Measurements from ENCODE around the gene DMBT1.

The DMBT1 gene

GRCh38 chr10:122663516-122664130 is 103.1 kb downstream of the DMBT1 start:
- no peak overlapping the region for H3K27ac ChIP-seq (ENCODE audit: low read depth, low read length)
- no peak overlapping the region for H3K4me3 ChIP-seq (ENCODE audit: low read depth in 1 of 5, low read length in 5 of 5)
- no peaks in the 10 kb centered on the region for H3K36me3 ChIP-seq (ENCODE audit: control insufficient read depth in 5 of 5, insufficient read depth in 5 of 5, low read length in 5 of 5)
- no peak overlapping the region for H3K9ac ChIP-seq (ENCODE audit: low read length in 5 of 5)
- no peaks in the 10 kb centered on the region for H3K4me1 ChIP-seq (ENCODE audit: control insufficient read depth in 5 of 5, insufficient read depth in 5 of 5, low read length in 5 of 5)
- H3K27me3 ChIP-seq (ENCODE audit: control insufficient read depth in 5 of 5, insufficient read depth in 4 of 5, low read length in 5 of 5): peaks cover 0 to 7% (median 0%) of the 10 kb centered on the region in 5 donors
- H3K9me3 ChIP-seq (ENCODE audit: control insufficient read depth in 5 of 5, low read length in 5 of 5): no peaks in the 10 kb centered on the region

- Histone ChIP-seq H3K9ac (ENCODE audit: low read length in 5 of 5) (no peak overlapping the region), H3K27me3 (ENCODE audit: control insufficient read depth in 5 of 5, insufficient read depth in 4 of 5, low read length in 5 of 5) (peaks cover 0 to 7% (median 0%) of the 10 kb centered on the region in 5 donors), H3K36me3 (ENCODE audit: control insufficient read depth in 5 of 5, insufficient read depth in 5 of 5, low read length in 5 of 5) (no peaks in the 10 kb centered on the region), H3K4me3 (ENCODE audit: low read depth in 1 of 5, low read length in 5 of 5) (no peak overlapping the region), H3K9me3 (ENCODE audit: control insufficient read depth in 5 of 5, low read length in 5 of 5) (no peaks in the 10 kb centered on the region), H3K4me1 (ENCODE audit: control insufficient read depth in 5 of 5, insufficient read depth in 5 of 5, low read length in 5 of 5) (no peaks in the 10 kb centered on the region), H3K27ac (ENCODE audit: low read depth, low read length) (no peak overlapping the region)
Observed at GRCh38 chr10:122664501-122664900, 103.9 kb downstream of the DMBT1 start.

- Histone ChIP-seq H3K36me3 (ENCODE audit: control insufficient read depth in 5 of 5, insufficient read depth in 5 of 5, low read length in 5 of 5) (no peaks in the 10 kb centered on the region), H3K9ac (ENCODE audit: low read length in 5 of 5) (no peak overlapping the region), H3K27me3 (ENCODE audit: control insufficient read depth in 5 of 5, insufficient read depth in 4 of 5, low read length in 5 of 5) (peaks cover 0 to 7% (median 0%) of the 10 kb centered on the region in 5 donors), H3K27ac (ENCODE audit: low read depth, low read length) (no peak overlapping the region), H3K9me3 (ENCODE audit: control insufficient read depth in 5 of 5, low read length in 5 of 5) (no peaks in the 10 kb centered on the region), H3K4me3 (ENCODE audit: low read depth in 1 of 5, low read length in 5 of 5) (no peak overlapping the region), H3K4me1 (ENCODE audit: control insufficient read depth in 5 of 5, insufficient read depth in 5 of 5, low read length in 5 of 5) (no peaks in the 10 kb centered on the region)
Observed at GRCh38 chr10:122665329-122665860, 104.8 kb downstream of the DMBT1 start.

GRCh38 chr10:122665946-122666345 is 105.4 kb downstream of the DMBT1 start:
- no peak overlapping the region for H3K27ac ChIP-seq (ENCODE audit: low read depth, low read length)
- H3K27me3 ChIP-seq (ENCODE audit: control insufficient read depth in 5 of 5, insufficient read depth in 4 of 5, low read length in 5 of 5): peaks cover 0 to 7% (median 0%) of the 10 kb centered on the region in 5 donors
- no peaks in the 10 kb centered on the region for H3K36me3 ChIP-seq (ENCODE audit: control insufficient read depth in 5 of 5, insufficient read depth in 5 of 5, low read length in 5 of 5)
- H3K4me3 ChIP-seq (ENCODE audit: low read depth in 1 of 5, low read length in 5 of 5): no peak overlapping the region
- H3K9ac ChIP-seq (ENCODE audit: low read length in 5 of 5): no peak overlapping the region
- H3K4me1 ChIP-seq (ENCODE audit: control insufficient read depth in 5 of 5, insufficient read depth in 5 of 5, low read length in 5 of 5): no peaks in the 10 kb centered on the region
- H3K9me3 ChIP-seq (ENCODE audit: control insufficient read depth in 5 of 5, low read length in 5 of 5): no peaks in the 10 kb centered on the region

GRCh38 chr10:122669045-122669444 is 108.5 kb downstream of the DMBT1 start:
- H3K27ac ChIP-seq (ENCODE audit: low read depth, low read length): no peak overlapping the region
- H3K27me3 ChIP-seq (ENCODE audit: control insufficient read depth in 5 of 5, insufficient read depth in 4 of 5, low read length in 5 of 5): peaks cover 0 to 8% (median 5%) of the 10 kb centered on the region in 5 donors
- no peaks in the 10 kb centered on the region for H3K9me3 ChIP-seq (ENCODE audit: control insufficient read depth in 5 of 5, low read length in 5 of 5)
- no peaks in the 10 kb centered on the region for H3K4me1 ChIP-seq (ENCODE audit: control insufficient read depth in 5 of 5, insufficient read depth in 5 of 5, low read length in 5 of 5)
- H3K9ac ChIP-seq (ENCODE audit: low read length in 5 of 5): no peak overlapping the region
- no peak overlapping the region for H3K4me3 ChIP-seq (ENCODE audit: low read depth in 1 of 5, low read length in 5 of 5)
- H3K36me3 ChIP-seq (ENCODE audit: control insufficient read depth in 5 of 5, insufficient read depth in 5 of 5, low read length in 5 of 5): no peaks in the 10 kb centered on the region

GRCh38 chr10:122669842-122670241 is 109.3 kb downstream of the DMBT1 start:
- Histone ChIP-seq H3K4me1 (ENCODE audit: control insufficient read depth in 5 of 5, insufficient read depth in 5 of 5, low read length in 5 of 5) (peaks cover 0 to 3% (median 0%) of the 10 kb centered on the region in 5 donors), H3K4me3 (ENCODE audit: low read depth in 1 of 5, low read length in 5 of 5) (no peak overlapping the region), H3K9ac (ENCODE audit: low read length in 5 of 5) (no peak overlapping the region), H3K36me3 (ENCODE audit: control insufficient read depth in 5 of 5, insufficient read depth in 5 of 5, low read length in 5 of 5) (no peaks in the 10 kb centered on the region), H3K27me3 (ENCODE audit: control insufficient read depth in 5 of 5, insufficient read depth in 4 of 5, low read length in 5 of 5) (peaks cover 0 to 6% (median 0%) of the 10 kb centered on the region in 5 donors), H3K27ac (ENCODE audit: low read depth, low read length) (no peak overlapping the region), H3K9me3 (ENCODE audit: control insufficient read depth in 5 of 5, low read length in 5 of 5) (no peaks in the 10 kb centered on the region)

GRCh38 chr10:122671355-122671754 is 110.8 kb downstream of the DMBT1 start:
- H3K9ac ChIP-seq (ENCODE audit: low read length in 5 of 5): no peak overlapping the region
- H3K4me1 ChIP-seq (ENCODE audit: control insufficient read depth in 5 of 5, insufficient read depth in 5 of 5, low read length in 5 of 5): peaks cover 0 to 3% (median 0%) of the 10 kb centered on the region in 5 donors
- H3K36me3 ChIP-seq (ENCODE audit: control insufficient read depth in 5 of 5, insufficient read depth in 5 of 5, low read length in 5 of 5): no peaks in the 10 kb centered on the region
- no peak overlapping the region for H3K4me3 ChIP-seq (ENCODE audit: low read depth in 1 of 5, low read length in 5 of 5)
- H3K9me3 ChIP-seq (ENCODE audit: control insufficient read depth in 5 of 5, low read length in 5 of 5): no peaks in the 10 kb centered on the region
- H3K27me3 ChIP-seq (ENCODE audit: control insufficient read depth in 5 of 5, insufficient read depth in 4 of 5, low read length in 5 of 5): peaks cover 0 to 6% (median 3%) of the 10 kb centered on the region in 5 donors
- H3K27ac ChIP-seq (ENCODE audit: low read depth, low read length): no peak overlapping the region

GRCh38 chr10:122672655-122673054 is 112.1 kb downstream of the DMBT1 start:
- Histone ChIP-seq H3K4me3 (ENCODE audit: low read depth in 1 of 5, low read length in 5 of 5) (no peak overlapping the region), H3K27me3 (ENCODE audit: control insufficient read depth in 5 of 5, insufficient read depth in 4 of 5, low read length in 5 of 5) (peaks cover 0 to 6% (median 3%) of the 10 kb centered on the region in 5 donors), H3K4me1 (ENCODE audit: control insufficient read depth in 5 of 5, insufficient read depth in 5 of 5, low read length in 5 of 5) (peaks cover 0 to 3% (median 0%) of the 10 kb centered on the region in 5 donors), H3K27ac (ENCODE audit: low read depth, low read length) (no peak overlapping the region), H3K9ac (ENCODE audit: low read length in 5 of 5) (no peak overlapping the region), H3K9me3 (ENCODE audit: control insufficient read depth in 5 of 5, low read length in 5 of 5) (no peaks in the 10 kb centered on the region), H3K36me3 (ENCODE audit: control insufficient read depth in 5 of 5, insufficient read depth in 5 of 5, low read length in 5 of 5) (no peaks in the 10 kb centered on the region)

- Histone ChIP-seq H3K4me1 (ENCODE audit: control insufficient read depth in 5 of 5, insufficient read depth in 5 of 5, low read length in 5 of 5) (peaks cover 0 to 3% (median 0%) of the 10 kb centered on the region in 5 donors), H3K27ac (ENCODE audit: low read depth, low read length) (no peak overlapping the region), H3K9ac (ENCODE audit: low read length in 5 of 5) (no peak overlapping the region), H3K9me3 (ENCODE audit: control insufficient read depth in 5 of 5, low read length in 5 of 5) (no peaks in the 10 kb centered on the region), H3K4me3 (ENCODE audit: low read depth in 1 of 5, low read length in 5 of 5) (no peak overlapping the region), H3K27me3 (ENCODE audit: control insufficient read depth in 5 of 5, insufficient read depth in 4 of 5, low read length in 5 of 5) (peaks cover 0 to 8% (median 3%) of the 10 kb centered on the region in 5 donors), H3K36me3 (ENCODE audit: control insufficient read depth in 5 of 5, insufficient read depth in 5 of 5, low read length in 5 of 5) (no peaks in the 10 kb centered on the region)
Observed at GRCh38 chr10:122673269-122673668, 112.7 kb downstream of the DMBT1 start.

- H3K4me1 ChIP-seq (ENCODE audit: control insufficient read depth in 5 of 5, insufficient read depth in 5 of 5, low read length in 5 of 5): peaks cover 0 to 3% (median 0%) of the 10 kb centered on the region in 5 donors
- H3K9me3 ChIP-seq (ENCODE audit: control insufficient read depth in 5 of 5, low read length in 5 of 5): no peaks in the 10 kb centered on the region
- peaks cover 0 to 10% (median 3%) of the 10 kb centered on the region in 5 donors for H3K27me3 ChIP-seq (ENCODE audit: control insufficient read depth in 5 of 5, insufficient read depth in 4 of 5, low read length in 5 of 5)
- H3K36me3 ChIP-seq (ENCODE audit: control insufficient read depth in 5 of 5, insufficient read depth in 5 of 5, low read length in 5 of 5): no peaks in the 10 kb centered on the region
- no peak overlapping the region for H3K27ac ChIP-seq (ENCODE audit: low read depth, low read length)
- H3K9ac ChIP-seq (ENCODE audit: low read length in 5 of 5): no peak overlapping the region
- H3K4me3 ChIP-seq (ENCODE audit: low read depth in 1 of 5, low read length in 5 of 5): no peak overlapping the region
Observed at GRCh38 chr10:122673731-122674130, 113.2 kb downstream of the DMBT1 start.
